Neural cell (in vitro differentiated cells): Measurements from ENCODE around the gene GFAP. TPM values are rescaled to one million over a fixed set of nuclear protein-coding genes. Genes with fewer than 3 reads are reported as not detected.

Experiments used
- H2AFZ ChIP-seq: fragments of 200-600, 300-800 bp; sonication (generic), shearing (Covaris generic); 2 replicates; pipeline ENCODE4 v1.6.0; 2014; ENCODE audit warnings: low read depth, mild to moderate bottlenecking, antibody characterized with exemption, low read length, moderate library complexity
- H3F3A ChIP-seq: fragments of 200-600 bp; shearing (Covaris generic); 2 replicates; pipeline ENCODE4 v1.6.1; 2016; ENCODE audit warnings: mild to moderate bottlenecking, moderate library complexity, mixed read lengths, antibody characterized with exemption, low read length; ENCODE audit not compliant: insufficient read depth, poor library complexity, severe bottlenecking
- H3K27ac ChIP-seq: fragments of 200-600, 300-800 bp; sonication (generic), shearing (Covaris generic); 2 replicates; pipeline ENCODE4 v1.5.1; 2014; ENCODE audit warnings: mild to moderate bottlenecking, low read length, moderate library complexity
- H3K27me3 ChIP-seq: fragments of 300-800, 200-600 bp; sonication (generic), shearing (Covaris generic); 2 replicates; pipeline ENCODE4 v1.6.0; 2014; ENCODE audit warnings: mild to moderate bottlenecking, low read depth, low read length, moderate library complexity; ENCODE audit not compliant: insufficient read depth
- H3K36me3 ChIP-seq: fragments of 300-800, 200-600 bp; sonication (generic), shearing (Covaris generic); 2 replicates; pipeline ENCODE4 v1.5.1; 2014; ENCODE audit warnings: mild to moderate bottlenecking, antibody characterized with exemption, low read length, moderate library complexity; ENCODE audit not compliant: insufficient read depth
- H3K4me2 ChIP-seq: fragments of 300-800, 200-600 bp; sonication (generic), shearing (Covaris generic); 2 replicates; pipeline ENCODE4 v1.6.0; 2014; ENCODE audit warnings: mild to moderate bottlenecking, low read length
- H3K4me3 ChIP-seq: fragments of 300-800, 200-600 bp; sonication (generic), shearing (Covaris generic); 2 replicates; pipeline ENCODE4 v1.5.1; 2014; ENCODE audit warnings: mild to moderate bottlenecking, low read length, moderate library complexity
- H3K79me2 ChIP-seq: fragments of 200-600 bp; shearing (Covaris generic); replicated peaks from 2 replicates; pipeline ENCODE4 v1.6.0; 2014; ENCODE audit warnings: mild to moderate bottlenecking, low read length, moderate library complexity; ENCODE audit not compliant: insufficient read depth
- H3K9ac ChIP-seq: fragments of 300-800, 200-600 bp; sonication (generic), shearing (Covaris generic); 2 replicates; pipeline ENCODE4 v1.6.1; 2016; ENCODE audit warnings: mild to moderate bottlenecking, low read length, mixed read lengths
- H3K9me2 ChIP-seq: fragments of 200-600 bp; shearing (Covaris generic); 2 replicates; pipeline ENCODE4 v1.6.1; 2016; ENCODE audit warnings: mild to moderate bottlenecking, low read length, mixed read lengths; ENCODE audit not compliant: insufficient read depth
- H3K9me3 ChIP-seq: fragments of 200-600, 300-800 bp; sonication (generic), shearing (Covaris generic); 2 replicates; pipeline ENCODE4 v1.6.1; 2016; ENCODE audit warnings: mild to moderate bottlenecking, mixed run types, low read length, moderate library complexity, mixed read lengths
- H4K20me1 ChIP-seq: fragments of 200-600 bp; shearing (Covaris generic); 2 replicates; pipeline ENCODE4 v1.6.1; 2016; ENCODE audit warnings: mild to moderate bottlenecking, mixed run types; ENCODE audit not compliant: insufficient read depth
- CTCF ChIP-seq: fragments of 450-650 bp; IDR thresholded peaks from 2 replicates; pipeline ENCODE4 v1.5.1; 2014; ENCODE audit warnings: antibody characterized with exemption, mild to moderate bottlenecking, moderate library complexity; ENCODE audit not compliant: poor library complexity, severe bottlenecking
- EP300 ChIP-seq: fragments of 450-650 bp; conservative IDR thresholded peaks from 2 replicates; pipeline ENCODE4 v1.6.1; 2014; ENCODE audit warnings: antibody characterized with exemption, mild to moderate bottlenecking, moderate library complexity; ENCODE audit not compliant: poor library complexity, severe bottlenecking
- EZH2 ChIP-seq: fragments of 200-600, 300-800 bp; shearing (Covaris generic), sonication (generic); IDR thresholded peaks from 2 replicates; pipeline ENCODE4 v1.6.1; 2014; ENCODE audit warnings: antibody characterized with exemption, low read length, borderline replicate concordance, mild to moderate bottlenecking; ENCODE audit not compliant: insufficient read depth, poor library complexity, severe bottlenecking
- MXI1 ChIP-seq: fragments of 450-650 bp; conservative IDR thresholded peaks from 2 replicates; pipeline ENCODE4 v1.6.1; 2014; ENCODE audit warnings: antibody characterized with exemption, mild to moderate bottlenecking; ENCODE audit not compliant: poor library complexity, severe bottlenecking
- POLR2AphosphoS5 ChIP-seq: IDR thresholded peaks from 2 replicates; pipeline ENCODE4 v1.6.1; 2012
- RAD21 ChIP-seq: fragments of 450-650 bp; conservative IDR thresholded peaks from 2 replicates; pipeline ENCODE4 v1.6.1; 2014; ENCODE audit warnings: antibody characterized with exemption, mild to moderate bottlenecking, moderate library complexity
- REST ChIP-seq: IDR thresholded peaks from 2 replicates; pipeline ENCODE4 v1.6.1; 2012; ENCODE audit warnings: borderline replicate concordance
- SMC3 ChIP-seq: fragments of 450-650 bp; conservative IDR thresholded peaks from 2 replicates; pipeline ENCODE4 v1.6.1; 2014; ENCODE audit warnings: antibody characterized with exemption, mild to moderate bottlenecking, moderate library complexity; ENCODE audit not compliant: poor library complexity
- TAF1 ChIP-seq: IDR thresholded peaks from 2 replicates; pipeline ENCODE4 v1.6.1; 2012; ENCODE audit warnings: low read depth
- polyA plus RNA-seq: library from polyadenylated mRNA; depleted of rRNA; stranded (reverse); fragments of >200 nt; gene quantifications from 2 replicates; pipeline ENCODE4 v1.2.3, GENCODE V29; 2014

GFAP gene
- polyA plus RNA-seq, 1 donor from 2014 or later: not detected

GRCh38 chr17:44960691-44961090 is 45.4 kb upstream of the GFAP start:
- Histone ChIP-seq H3F3A (no peaks in the 10 kb centered on the region), H3K4me3 (no peak overlapping the region), H3K9ac (no peak overlapping the region), H3K27ac (no peak overlapping the region), H2AFZ (no peak overlapping the region), H3K4me2 (no peak overlapping the region), H3K9me3 (no peaks in the 10 kb centered on the region), H3K27me3 (peaks cover 11% of the 10 kb centered on the region), H3K79me2 (no peaks in the 10 kb centered on the region), H3K36me3 (no peaks in the 10 kb centered on the region), H4K20me1 (no peaks in the 10 kb centered on the region), H3K9me2 (no peaks in the 10 kb centered on the region)
- no peak for TF ChIP-seq REST
- TF ChIP-seq RAD21: no peak
- no peak for TF ChIP-seq EP300
- no peak for TF ChIP-seq POLR2AphosphoS5
- TF ChIP-seq MXI1: no peak
- no peak for TF ChIP-seq EZH2
- no peak for TF ChIP-seq CTCF

GRCh38 chr17:44959821-44960531 is 44.7 kb upstream of the GFAP start:
- H3K27me3 ChIP-seq: peaks cover 5% of the 10 kb centered on the region

More at GRCh38 chr17:44959821-44960531, 44.7 kb upstream of the GFAP start:
- no peak overlapping the region for H3K4me3 ChIP-seq
- no peaks in the 10 kb centered on the region for H3K36me3 ChIP-seq
- H3K4me2 ChIP-seq: no peak overlapping the region
- no peak overlapping the region for H2AFZ ChIP-seq
- no peaks in the 10 kb centered on the region for H3K79me2 ChIP-seq
- H3K9ac ChIP-seq: no peak overlapping the region
- no peaks in the 10 kb centered on the region for H4K20me1 ChIP-seq
- no peaks in the 10 kb centered on the region for H3K9me3 ChIP-seq
- H3F3A ChIP-seq: no peaks in the 10 kb centered on the region
- TF ChIP-seq EZH2: no peak
- no peak for TF ChIP-seq REST
- TF ChIP-seq RAD21: no peak
- TF ChIP-seq POLR2AphosphoS5: no peak
- TF ChIP-seq SMC3: no peak
- no peak for TF ChIP-seq MXI1
- TF ChIP-seq CTCF: no peak
- TF ChIP-seq TAF1: no peak
- TF ChIP-seq EP300: no peak
- H3K27ac ChIP-seq: no peak overlapping the region
- no peaks in the 10 kb centered on the region for H3K9me2 ChIP-seq
